Measurements from ENCODE around the gene RELN.

Gene RELN

GRCh38 chr7:103989785-103990767 lies 618 bp upstream of the RELN start:
- DNase-seq = peak; percentile 16

- peak; percentile 3 for DNase-seq
These were observed 824 bp downstream of the RELN start for GRCh38 chr7:103988468-103989199.

- DNase-seq = no peak
These were observed 2.0 kb downstream of the RELN start for GRCh38 chr7:103987451-103987850.

GRCh38 chr7:103985565-103986126 lies 3.8 kb downstream of the RELN start:
- DNase-seq = no peak

- DNase-seq = no peak
These were observed 5.4 kb downstream of the RELN start for GRCh38 chr7:103984050-103984449.

GRCh38 chr7:103983201-103983977 lies 6.1 kb downstream of the RELN start:
- DNase-seq = no peak

GRCh38 chr7:103981003-103981423 lies 8.4 kb downstream of the RELN start:
- DNase-seq = no peak

- DNase-seq = no peak
These were observed 16.6 kb downstream of the RELN start for GRCh38 chr7:103972779-103973434.

GRCh38 chr7:103967401-103967800 lies 22.1 kb downstream of the RELN start:
- DNase-seq = no peak

GRCh38 chr7:103966593-103967277 lies 22.7 kb downstream of the RELN start:
- DNase-seq = no peak

- no peak for DNase-seq
These were observed 25.2 kb downstream of the RELN start for GRCh38 chr7:103964269-103964668.

GRCh38 chr7:103962070-103962469 lies 27.4 kb downstream of the RELN start:
- no peak for DNase-seq

- DNase-seq = no peak
These were observed 31.1 kb downstream of the RELN start for GRCh38 chr7:103958284-103958818.

GRCh38 chr7:103955985-103956384 lies 33.5 kb downstream of the RELN start:
- no peak for DNase-seq

- DNase-seq = no peak
These were observed 37.0 kb downstream of the RELN start for GRCh38 chr7:103952408-103952807.

GRCh38 chr7:103951311-103951710 lies 38.1 kb downstream of the RELN start:
- DNase-seq = no peak

GRCh38 chr7:103949374-103949773 lies 40.1 kb downstream of the RELN start:
- DNase-seq = no peak

- no peak for DNase-seq
These were observed 42.3 kb downstream of the RELN start for GRCh38 chr7:103947026-103947655.

- DNase-seq = no peak
These were observed 45.1 kb downstream of the RELN start for GRCh38 chr7:103944230-103944900.

GRCh38 chr7:103941976-103942375 lies 47.5 kb downstream of the RELN start:
- DNase-seq = no peak
